GM10266 (cell line): ENCODE results near the gene OPCML.

ENCODE experiments used
- DNase-seq: peaks from one replicate; pipeline ENCODE4 v3.0.0; 2012; ENCODE audit errors: extremely low spot score
- CTCF ChIP-seq: IDR thresholded peaks from 2 replicates; pipeline ENCODE4 v1.5.1; 2012; ENCODE audit warnings: mild to moderate bottlenecking, low read depth; ENCODE audit not compliant: control insufficient read depth, insufficient read depth; ENCODE audit errors: missing control alignments

OPCML gene

GRCh38 chr11:133204158-133204557 is 328.1 kb downstream of the OPCML start:
- no peak for TF ChIP-seq CTCF

GRCh38 chr11:133202816-133203215 is 329.5 kb downstream of the OPCML start:
- no peak for DNase-seq
- TF ChIP-seq CTCF: no peak

More at GRCh38 chr11:133204158-133204557, 328.1 kb downstream of the OPCML start:
- DNase-seq: no peak

GRCh38 chr11:133198438-133198837 is 333.9 kb downstream of the OPCML start:
- no peak for DNase-seq
- no peak for TF ChIP-seq CTCF

GRCh38 chr11:133197425-133197824 is 334.9 kb downstream of the OPCML start:
- no peak for DNase-seq
- no peak for TF ChIP-seq CTCF

GRCh38 chr11:133191931-133192330 is 340.4 kb downstream of the OPCML start:
- no peak for DNase-seq
- no peak for TF ChIP-seq CTCF

GRCh38 chr11:133181667-133182066 is 350.6 kb downstream of the OPCML start:
- DNase-seq: no peak

GRCh38 chr11:133181066-133181465 is 351.2 kb downstream of the OPCML start:
- no peak for DNase-seq
- no peak for TF ChIP-seq CTCF

More at GRCh38 chr11:133181667-133182066, 350.6 kb downstream of the OPCML start:
- no peak for TF ChIP-seq CTCF

- TF ChIP-seq CTCF: no peak
- DNase-seq: no peak
Observed at GRCh38 chr11:133180201-133180600, 352.1 kb downstream of the OPCML start.
